Measurements from ENCODE around the gene INCA1.

DNA sequence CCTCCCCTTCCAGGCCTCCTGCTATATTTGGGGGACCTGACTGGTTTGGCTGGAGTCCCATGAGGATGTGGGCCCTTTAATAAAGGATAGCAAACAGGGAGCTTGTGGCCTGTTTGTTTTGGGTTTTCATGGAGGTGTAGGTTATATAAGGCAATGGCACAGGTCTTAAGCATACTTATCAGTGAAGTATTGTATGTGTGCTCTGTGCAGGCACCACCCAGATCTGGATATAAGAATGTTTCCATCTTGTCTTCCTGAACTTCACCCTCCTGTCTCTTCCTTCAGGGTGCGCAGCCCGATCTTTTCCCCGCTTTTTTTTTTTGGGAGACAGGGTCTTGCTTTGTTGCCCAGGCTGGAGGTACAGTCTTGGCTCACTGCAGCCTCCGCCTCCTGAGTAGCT, 27.3 kb upstream of the INCA1 start:
- TF ChIP-seq, protein P1, sequence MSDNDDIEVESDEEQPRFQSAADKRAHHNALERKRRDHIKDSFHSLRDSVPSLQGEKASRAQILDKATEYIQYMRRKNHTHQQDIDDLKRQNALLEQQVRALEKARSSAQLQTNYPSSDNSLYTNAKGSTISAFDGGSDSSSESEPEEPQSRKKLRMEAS (IDR thresholded peaks at IDR 0.05): no peak
- no peak for TF ChIP-seq GTF2F1 (IDR thresholded peaks at IDR 0.05; ENCODE audit: borderline replicate concordance, low read depth, low read length)
- TF ChIP-seq, protein P2, sequence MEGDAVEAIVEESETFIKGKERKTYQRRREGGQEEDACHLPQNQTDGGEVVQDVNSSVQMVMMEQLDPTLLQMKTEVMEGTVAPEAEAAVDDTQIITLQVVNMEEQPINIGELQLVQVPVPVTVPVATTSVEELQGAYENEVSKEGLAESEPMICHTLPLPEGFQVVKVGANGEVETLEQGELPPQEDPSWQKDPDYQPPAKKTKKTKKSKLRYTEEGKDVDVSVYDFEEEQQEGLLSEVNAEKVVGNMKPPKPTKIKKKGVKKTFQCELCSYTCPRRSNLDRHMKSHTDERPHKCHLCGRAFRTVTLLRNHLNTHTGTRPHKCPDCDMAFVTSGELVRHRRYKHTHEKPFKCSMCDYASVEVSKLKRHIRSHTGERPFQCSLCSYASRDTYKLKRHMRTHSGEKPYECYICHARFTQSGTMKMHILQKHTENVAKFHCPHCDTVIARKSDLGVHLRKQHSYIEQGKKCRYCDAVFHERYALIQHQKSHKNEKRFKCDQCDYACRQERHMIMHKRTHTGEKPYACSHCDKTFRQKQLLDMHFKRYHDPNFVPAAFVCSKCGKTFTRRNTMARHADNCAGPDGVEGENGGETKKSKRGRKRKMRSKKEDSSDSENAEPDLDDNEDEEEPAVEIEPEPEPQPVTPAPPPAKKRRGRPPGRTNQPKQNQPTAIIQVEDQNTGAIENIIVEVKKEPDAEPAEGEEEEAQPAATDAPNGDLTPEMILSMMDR (IDR thresholded peaks at IDR 0.05; ENCODE audit: control extremely low read depth in 1 of 3, insufficient read depth in 1 of 3, low read depth in 1 of 3, low read length in 3 of 3): no peak
- TF ChIP-seq RFX5 (IDR thresholded peaks at IDR 0.05; ENCODE audit: borderline replicate concordance, low read depth, low read length): no peak
- TF ChIP-seq, protein P3, sequence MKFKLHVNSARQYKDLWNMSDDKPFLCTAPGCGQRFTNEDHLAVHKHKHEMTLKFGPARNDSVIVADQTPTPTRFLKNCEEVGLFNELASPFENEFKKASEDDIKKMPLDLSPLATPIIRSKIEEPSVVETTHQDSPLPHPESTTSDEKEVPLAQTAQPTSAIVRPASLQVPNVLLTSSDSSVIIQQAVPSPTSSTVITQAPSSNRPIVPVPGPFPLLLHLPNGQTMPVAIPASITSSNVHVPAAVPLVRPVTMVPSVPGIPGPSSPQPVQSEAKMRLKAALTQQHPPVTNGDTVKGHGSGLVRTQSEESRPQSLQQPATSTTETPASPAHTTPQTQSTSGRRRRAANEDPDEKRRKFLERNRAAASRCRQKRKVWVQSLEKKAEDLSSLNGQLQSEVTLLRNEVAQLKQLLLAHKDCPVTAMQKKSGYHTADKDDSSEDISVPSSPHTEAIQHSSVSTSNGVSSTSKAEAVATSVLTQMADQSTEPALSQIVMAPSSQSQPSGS (IDR thresholded peaks at IDR 0.05; ENCODE audit: low read length): no peak
- TF ChIP-seq EZH2 (IDR thresholded peaks at IDR 0.05; ENCODE audit: low read depth, low read length, severe bottlenecking): no peak
- no peak for TF ChIP-seq TAF1 (IDR thresholded peaks at IDR 0.05; ENCODE audit: low read depth, low read length)
- no peak for TF ChIP-seq POLR2A (IDR thresholded peaks at IDR 0.05; ENCODE audit: control extremely low read depth in 1 of 2, low read depth in 2 of 2, low read length in 2 of 2)
- TF ChIP-seq, protein P4, sequence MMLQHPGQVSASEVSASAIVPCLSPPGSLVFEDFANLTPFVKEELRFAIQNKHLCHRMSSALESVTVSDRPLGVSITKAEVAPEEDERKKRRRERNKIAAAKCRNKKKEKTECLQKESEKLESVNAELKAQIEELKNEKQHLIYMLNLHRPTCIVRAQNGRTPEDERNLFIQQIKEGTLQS (IDR thresholded peaks at IDR 0.05; ENCODE audit: insufficient read depth, low read depth, low read length): no peak
- TF ChIP-seq GABPA (IDR thresholded peaks at IDR 0.05; ENCODE audit: borderline replicate concordance, insufficient read depth, low read length): no peak

Measured in H1 (cell line).